Pancreas (tissue), 10 donors: ENCODE measurements around the gene LIMCH1. TPM values are rescaled to one million over a fixed set of nuclear protein-coding genes. Genes with fewer than 3 reads are reported as not detected.

ENCODE experiments used
- ATAC-seq, 4 donors: fragments of 200-7000 bp; cut with Tn5 transposase; one replicate each; pipeline versions ENCODE4 v1.8.0 to v1.9.1; 2020; ENCODE audit warnings: mild to moderate bottlenecking in 4 of 4, moderate library complexity in 4 of 4
- DNase-seq, 6 donors: peaks; one replicate each; pipeline ENCODE4 v3.0.0-alpha.2; 2020
- FAIRE-seq: peaks from 2 replicates; lab custom pipeline; 2012; peaks lifted over from hg19 to GRCh38; lab: Jason Lieb, UNC
- H3K27ac ChIP-seq, 4 donors: fragments of 200-600 bp; sonication (generic); 1 replicate in 3 of 4; 2 replicates in 1 of 4; pipeline versions ENCODE4 v1.5.0 to v1.8.0; 2020
- H3K27me3 ChIP-seq, 4 donors: fragments of 200-600 bp; one replicate each; pipeline ENCODE4 v1.8.0; 2021
- H3K36me3 ChIP-seq, 3 donors: fragments of 200-600 bp; sonication (generic) in 1 of 3; one replicate each; pipeline versions ENCODE4 v1.5.0 to v1.8.0; 2020 to 2021
- H3K4me1 ChIP-seq, 3 donors: fragments of 200-600 bp; one replicate each; pipeline ENCODE4 v1.8.0; 2021
- H3K4me3 ChIP-seq, 4 donors: fragments of 200-600 bp; sonication (generic) in 2 of 4; one replicate each; pipeline versions ENCODE4 v1.5.0 to v1.8.0; 2020 to 2021
- H3K9me3 ChIP-seq, 4 donors: fragments of 200-600 bp; one replicate each; pipeline ENCODE4 v1.8.0; 2021
- WGBS, 2 donors: extraction: QIAGEN DNeasy Blood & Tissue Kit; methylation state at CpG; one replicate each; pipeline ENCODE4 v1.1.7; 2013; 5-methylcytosine and 5-hydroxymethylcytosine counted together
- intact Hi-C, 3 donors: fragments of 100-400 bp; cut with DNase I; formaldehyde crosslinking; loops; one replicate each; pipeline versions ENCODE4 v1.11.1 to v1.14.2; 2022
- polyA plus RNA-seq, 2 donors: library from polyadenylated mRNA; stranded (reverse); fragments of 200-250 nt; gene quantifications; one replicate each; pipeline ENCODE4 v1.2.3, GENCODE V29; 2013
- total RNA-seq, 6 donors: library from RNA; stranded (reverse); fragmentation: NEBNext Ultra II Directional in 4 of 6; extraction: Animal tissue kit (Norgen Biotek cat#: 25700) in 4 of 6; gene quantifications; one replicate each; pipeline versions ENCODE4 v1.2.1 to v1.2.4, GENCODE V29; 2021 to 2023
- TF ChIP-seq, protein P1 (sequence below), 4 donors: fragments of 200-600 bp; sonication (generic) in 3 of 4; IDR thresholded peaks; one replicate each; pipeline versions ENCODE4 v1.5.0 to v1.8.0; 2021; ENCODE audit warnings: antibody characterized with exemption in 4 of 4
- donor health status: healthy with polysubstance abuse.
- donor health status: DM: no; HTN: no; CAD: no; lungs with moderate emphysema.
- donor health status: DM: no; HTN: no; CAD: no.
- donor health status: control.
- donor health status: control.
- donor health status: Bipolar disorder and iron deficiency.
- donor health status: DM: yes; HTN: yes; CAD: no.
- donor health status: DM: no; HTN: no; CAD: no.
- donor health status: DM: no; HTN: no; CAD: no.
- donor health status: DM: yes; HTN: yes; CAD: no.

Gene LIMCH1
- total and polyA plus RNA-seq, 8 donors: 5.5 to 20.7 (median 11.0) TPM

DNA sequence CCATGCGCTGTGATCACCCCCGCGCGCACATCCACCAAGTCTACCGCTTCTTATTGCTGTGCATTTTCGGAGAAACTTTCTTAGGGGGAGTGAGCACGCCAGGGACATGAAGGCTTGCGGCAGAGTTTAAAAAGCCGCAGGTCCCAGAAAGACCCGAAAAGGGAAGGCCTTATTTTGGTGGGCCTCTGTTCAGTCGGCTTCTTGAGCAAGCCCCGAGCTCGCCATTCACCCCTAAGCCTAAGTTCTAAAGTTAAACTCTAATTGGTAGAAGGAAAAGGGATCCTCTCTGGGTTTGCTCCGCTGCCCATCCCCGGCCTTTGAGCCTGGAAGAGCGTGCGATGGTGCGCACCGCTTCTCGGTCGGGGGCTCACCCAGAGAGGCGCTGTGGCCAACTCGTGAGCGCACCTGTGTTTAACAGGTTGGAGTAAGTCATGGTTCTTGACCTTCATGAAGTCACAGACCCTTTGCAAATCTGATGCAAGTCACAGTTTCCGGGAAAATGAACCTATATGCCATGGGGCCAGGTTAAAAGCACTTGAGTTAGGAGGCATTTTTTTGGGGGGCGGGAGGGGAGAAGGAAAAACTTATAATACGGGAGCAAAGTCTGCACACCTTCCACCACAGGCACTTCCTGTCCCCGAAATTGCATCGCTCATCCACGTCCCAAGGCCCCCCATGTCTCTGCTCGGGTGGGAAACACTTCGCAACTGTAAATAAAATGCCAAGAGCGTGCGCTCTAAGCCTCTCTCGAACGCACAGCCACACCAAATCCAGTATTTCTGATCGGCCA lies 208.7 kb downstream of the LIMCH1 start:
- Histone ChIP-seq H3K27ac (no peak overlapping the region), H3K27me3 (peaks cover 0 to 56% (median 13%) of the 10 kb centered on the region in 4 donors), H3K4me1 (no peaks in the 10 kb centered on the region), H3K9me3 (no peaks in the 10 kb centered on the region), H3K36me3 (no peaks in the 10 kb centered on the region), H3K4me3 (no peak overlapping the region)
- ATAC-seq (no peak), FAIRE-seq (no peak), DNase-seq (no peak)
- intact Hi-C loops: no loop called here
- TF ChIP-seq, protein P1, sequence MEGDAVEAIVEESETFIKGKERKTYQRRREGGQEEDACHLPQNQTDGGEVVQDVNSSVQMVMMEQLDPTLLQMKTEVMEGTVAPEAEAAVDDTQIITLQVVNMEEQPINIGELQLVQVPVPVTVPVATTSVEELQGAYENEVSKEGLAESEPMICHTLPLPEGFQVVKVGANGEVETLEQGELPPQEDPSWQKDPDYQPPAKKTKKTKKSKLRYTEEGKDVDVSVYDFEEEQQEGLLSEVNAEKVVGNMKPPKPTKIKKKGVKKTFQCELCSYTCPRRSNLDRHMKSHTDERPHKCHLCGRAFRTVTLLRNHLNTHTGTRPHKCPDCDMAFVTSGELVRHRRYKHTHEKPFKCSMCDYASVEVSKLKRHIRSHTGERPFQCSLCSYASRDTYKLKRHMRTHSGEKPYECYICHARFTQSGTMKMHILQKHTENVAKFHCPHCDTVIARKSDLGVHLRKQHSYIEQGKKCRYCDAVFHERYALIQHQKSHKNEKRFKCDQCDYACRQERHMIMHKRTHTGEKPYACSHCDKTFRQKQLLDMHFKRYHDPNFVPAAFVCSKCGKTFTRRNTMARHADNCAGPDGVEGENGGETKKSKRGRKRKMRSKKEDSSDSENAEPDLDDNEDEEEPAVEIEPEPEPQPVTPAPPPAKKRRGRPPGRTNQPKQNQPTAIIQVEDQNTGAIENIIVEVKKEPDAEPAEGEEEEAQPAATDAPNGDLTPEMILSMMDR (IDR thresholded peaks at IDR 0.05): no peak
- 6 to 9% methylated on average over 37 of the region's 37 CpGs for WGBS, 2 donors

DNA sequence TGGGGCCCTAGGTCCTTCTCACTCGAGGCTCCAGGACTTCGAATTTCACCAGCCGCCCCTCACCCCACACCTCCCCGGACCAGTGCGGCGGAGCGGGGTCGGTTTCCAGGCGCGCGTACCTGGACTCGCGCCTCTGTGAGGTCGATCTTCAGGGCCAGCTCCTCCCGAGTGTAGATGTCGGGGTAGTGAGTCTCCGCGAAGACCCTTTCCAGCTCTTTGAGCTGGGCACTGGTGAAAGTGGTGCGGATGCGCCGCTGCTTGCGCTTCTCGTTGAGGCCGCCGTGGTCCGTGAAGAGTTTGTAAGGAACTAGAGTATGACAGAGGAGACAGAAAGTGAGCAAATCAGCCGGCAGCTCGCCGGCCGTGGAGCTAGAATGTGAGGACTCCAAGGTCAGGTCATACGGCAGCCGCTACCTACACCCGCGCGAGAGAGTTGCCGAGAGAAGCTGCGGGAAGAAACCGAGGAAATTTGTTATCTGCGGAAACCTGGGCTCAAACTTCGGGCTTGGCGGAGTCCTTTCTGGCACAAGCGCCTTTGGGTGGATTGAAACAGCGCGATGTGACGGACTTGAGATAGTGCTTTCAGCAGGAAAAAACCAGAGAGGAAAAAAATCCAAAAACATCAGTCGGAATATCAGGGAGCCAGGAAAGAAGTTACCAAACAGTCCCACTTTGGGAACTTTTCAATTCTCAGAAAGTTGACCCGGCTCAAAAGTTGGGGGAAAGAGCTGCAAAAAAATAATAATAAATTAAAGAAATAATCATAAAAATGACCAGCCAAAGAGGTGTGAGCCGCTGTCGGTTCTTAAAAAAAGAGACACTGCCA lies 209.5 kb downstream of the LIMCH1 start:
- H3K27ac ChIP-seq: no peak overlapping the region
- FAIRE-seq (no peak), DNase-seq (no peak), ATAC-seq (no peak)
- intact Hi-C loops: no loop called here
- 5% methylated on average over 49 of the region's 49 CpGs for WGBS, 2 donors
- H3K4me3 ChIP-seq: no peak overlapping the region
- TF ChIP-seq, protein P1 (IDR thresholded peaks at IDR 0.05): no peak
- no peaks in the 10 kb centered on the region for H3K9me3 ChIP-seq
- H3K36me3 ChIP-seq: no peaks in the 10 kb centered on the region
- H3K27me3 ChIP-seq: peaks cover 0 to 64% (median 13%) of the 10 kb centered on the region in 4 donors
- no peaks in the 10 kb centered on the region for H3K4me1 ChIP-seq

DNA sequence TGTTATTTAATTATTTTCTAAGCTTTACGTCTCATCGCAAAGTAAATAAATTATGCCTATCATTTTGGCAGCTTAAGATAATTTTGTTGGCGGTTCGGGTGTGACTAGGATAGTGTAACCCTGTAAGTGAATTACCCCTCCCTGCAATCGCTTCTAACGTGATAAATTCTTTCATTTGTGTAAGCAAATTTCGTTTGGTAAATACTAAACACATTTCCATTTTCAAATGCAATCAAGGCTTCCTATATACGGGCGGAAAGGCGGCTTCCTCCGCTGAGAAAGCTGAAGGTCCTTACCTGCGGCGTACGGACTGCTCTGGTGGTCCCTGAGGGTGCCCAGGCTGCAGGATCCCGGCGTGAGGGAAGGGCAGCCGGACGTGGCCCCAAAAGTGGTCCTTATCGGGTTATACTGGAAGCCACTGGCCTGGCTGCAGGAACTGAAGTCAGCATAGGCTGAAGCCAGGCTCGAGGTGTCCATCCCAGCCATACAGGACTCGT lies 210.2 kb downstream of the LIMCH1 start:
- DNase-seq (no peak), ATAC-seq (no peak), FAIRE-seq (no peak)
- WGBS, 2 donors: 5% methylated on average over 21 of the region's 21 CpGs
- H3K4me1 ChIP-seq: no peaks in the 10 kb centered on the region
- H3K27ac ChIP-seq: no peak overlapping the region
- TF ChIP-seq, protein P1 (IDR thresholded peaks at IDR 0.05): no peak
- no peaks in the 10 kb centered on the region for H3K9me3 ChIP-seq
- H3K36me3 ChIP-seq: no peaks in the 10 kb centered on the region
- intact Hi-C loops: no loop called here
- no peak overlapping the region for H3K4me3 ChIP-seq
- H3K27me3 ChIP-seq: peaks cover 0 to 66% (median 13%) of the 10 kb centered on the region in 4 donors

DNA sequence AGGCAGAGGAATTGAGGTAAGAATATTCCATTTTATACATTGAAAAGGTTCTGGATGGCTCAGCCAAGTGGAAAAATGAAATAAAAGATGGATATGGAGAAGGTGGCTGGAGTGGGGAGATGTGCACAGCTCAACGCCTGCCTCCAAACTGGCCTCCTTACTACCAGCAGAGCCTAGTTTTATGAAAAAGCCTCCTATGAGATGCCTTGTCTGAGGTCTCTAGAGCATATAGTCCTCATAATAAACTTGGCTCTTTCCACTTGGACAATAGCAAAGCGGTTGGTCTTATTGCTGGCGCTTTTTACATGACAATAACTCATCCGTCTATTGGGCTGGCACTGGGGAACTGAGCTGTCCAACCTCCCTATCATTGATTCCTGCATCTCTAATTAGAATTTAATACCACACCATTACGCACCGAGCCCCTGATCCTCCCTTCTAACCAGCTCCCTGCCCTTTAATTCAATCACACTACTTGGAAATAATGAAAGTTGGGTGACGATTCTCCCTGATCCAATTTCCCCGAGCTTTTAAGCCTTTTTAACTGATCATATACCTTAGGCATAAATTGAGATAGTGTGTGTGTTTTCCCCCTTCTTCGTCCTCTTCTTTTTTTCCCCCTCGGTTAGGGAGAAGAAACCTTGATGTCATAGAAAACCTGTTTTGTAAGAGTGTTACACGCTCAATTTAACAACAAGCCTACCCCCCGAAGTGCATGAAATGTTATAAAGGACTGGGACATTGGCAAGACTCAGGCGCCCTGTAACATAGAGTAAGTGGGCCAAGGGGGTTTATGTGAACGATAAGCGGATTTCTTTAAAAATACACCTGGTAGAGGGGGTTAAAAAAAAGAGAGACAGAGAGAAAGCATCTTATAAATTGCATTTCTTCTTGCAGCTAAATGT lies 210.9 kb downstream of the LIMCH1 start, which contains the start of gene PHOX2B:
PHOX2B (minus strand) TSS at position 155 of the 905 bp plus-strand sequence; CDS start at position 40, 115 bp downstream.
- WGBS, 2 donors: 7 to 8% methylated on average over 15 of the region's 15 CpGs
- no peak for DNase-seq
- H3K27ac ChIP-seq: no peak within 1 kb of the TSS
- no peak for FAIRE-seq
- no peaks in the 10 kb centered on the region for H3K4me1 ChIP-seq
- no peak for ATAC-seq
- H3K4me3 ChIP-seq: no peak within 1 kb of the TSS
- no peaks in the 10 kb centered on the region for H3K9me3 ChIP-seq
- intact Hi-C loops: no loop called here
- no peaks in the 10 kb centered on the region for H3K36me3 ChIP-seq
- TF ChIP-seq, protein P1 (IDR thresholded peaks at IDR 0.05): no peak
- peaks cover 0 to 59% (median 13%) of the 10 kb centered on the region in 4 donors for H3K27me3 ChIP-seq
